Measurements from ENCODE around the gene DUOX1.

GRCh38 chr15:45136378-45136764 lies 6.6 kb downstream of the DUOX1 start:
- TF ChIP-seq EZH2 (IDR thresholded peaks at IDR 0.05; ENCODE audit: insufficient read depth, poor library complexity, severe bottlenecking) (no peak), EZH2phosphoT487 (IDR thresholded peaks at IDR 0.05; ENCODE audit: insufficient read depth, low read depth) (no peak)

All from GM23248 (cell line).